GM23338 (cell line): Measurements from ENCODE around the gene CHRNA4. TPM values are rescaled to one million over a fixed set of nuclear protein-coding genes. Genes with fewer than 3 reads are reported as not detected.

Source experiments
- ATAC-seq: fragments of 200-7000 bp; cut with Tn5 transposase; 3 replicates; pipeline ENCODE4 v1.9.1; 2020
- DNase-seq: peaks from one replicate; pipeline ENCODE4 v3.0.0-alpha.2; 2015; ENCODE audit warnings: low spot score
- H2AFZ ChIP-seq: fragments of 200-600 bp; sonication (generic); 2 replicates; pipeline ENCODE4 v1.8.0; 2016; ENCODE audit warnings: antibody characterized with exemption, mild to moderate bottlenecking, moderate library complexity
- H3F3A ChIP-seq: fragments of 200-600 bp; sonication (generic); replicated peaks from 2 replicates; pipeline ENCODE4 v1.8.0; 2017; ENCODE audit warnings: antibody characterized with exemption, mixed run types, low read depth
- H3K27ac ChIP-seq: fragments of 200-600 bp; sonication (generic); 2 replicates; pipeline ENCODE4 v1.6.1; 2016; ENCODE audit warnings: low read depth
- H3K27me3 ChIP-seq: fragments of 200-600 bp; sonication (generic); 2 replicates; pipeline ENCODE4 v1.8.0; 2016; ENCODE audit warnings: mild to moderate bottlenecking, mixed run types, moderate library complexity; ENCODE audit not compliant: insufficient read depth
- H3K36me3 ChIP-seq: fragments of 200-600 bp; sonication (generic); 2 replicates; pipeline ENCODE4 v1.8.0; 2016; ENCODE audit warnings: mild to moderate bottlenecking; ENCODE audit not compliant: insufficient read depth
- H3K4me1 ChIP-seq: fragments of 200-600 bp; sonication (generic); 2 replicates; pipeline ENCODE4 v1.8.0; 2016; ENCODE audit warnings: mild to moderate bottlenecking, moderate library complexity; ENCODE audit not compliant: insufficient read depth
- H3K4me2 ChIP-seq: fragments of 200-600 bp; sonication (generic); 2 replicates; pipeline ENCODE4 v1.7.1; 2017; ENCODE audit warnings: mixed run types
- H3K4me3 ChIP-seq: fragments of 200-600 bp; sonication (generic); 2 replicates; pipeline ENCODE4 v1.6.1; 2016; ENCODE audit warnings: mixed run types
- H3K79me2 ChIP-seq: fragments of 200-600 bp; sonication (generic); replicated peaks from 2 replicates; pipeline ENCODE4 v1.8.0; 2017; ENCODE audit warnings: mild to moderate bottlenecking; ENCODE audit not compliant: insufficient read depth
- H3K9me2 ChIP-seq: fragments of 200-600 bp; sonication (generic); 2 replicates; pipeline ENCODE4 v1.8.0; 2017; ENCODE audit not compliant: insufficient read depth
- H4K20me1 ChIP-seq: fragments of 200-600 bp; sonication (generic); replicated peaks from 2 replicates; pipeline ENCODE4 v1.8.0; 2017; ENCODE audit warnings: mild to moderate bottlenecking; ENCODE audit not compliant: insufficient read depth
- H3K27ac Mint-ChIP-seq: 2 replicates; pipeline ENCODE4 v1.8.0; 2020; ENCODE audit warnings: inconsistent platforms, mild to moderate bottlenecking, moderate library complexity, mixed read lengths
- H3K27me3 Mint-ChIP-seq: 3 replicates; pipeline ENCODE4 v1.8.0; 2022; ENCODE audit warnings: low read depth, mild to moderate bottlenecking, moderate library complexity, mixed read lengths, inconsistent platforms; ENCODE audit not compliant: insufficient read depth, poor library complexity
- H3K36me3 Mint-ChIP-seq: 3 replicates; pipeline ENCODE4 v1.8.0; 2021; ENCODE audit warnings: low read depth, mild to moderate bottlenecking, inconsistent platforms, moderate library complexity, mixed read lengths
- H3K4me1 Mint-ChIP-seq: 3 replicates; pipeline ENCODE4 v1.8.0; 2020; ENCODE audit warnings: mild to moderate bottlenecking, inconsistent platforms, mixed read lengths
- H3K4me3 Mint-ChIP-seq: 3 replicates; pipeline ENCODE4 v1.8.0; 2021; ENCODE audit warnings: moderate library complexity, mild to moderate bottlenecking, inconsistent platforms, mixed read lengths
- H3K9me3 Mint-ChIP-seq: 3 replicates; pipeline ENCODE4 v1.8.0; 2020; ENCODE audit warnings: moderate library complexity, mild to moderate bottlenecking, inconsistent platforms, mixed read lengths
- EZH2 ChIP-seq: fragments of 200-600 bp; sonication (generic); IDR thresholded peaks from one replicate; pipeline ENCODE4 v1.8.0; 2017; ENCODE audit warnings: antibody characterized with exemption, mild to moderate bottlenecking, low read depth; ENCODE audit not compliant: unreplicated experiment
- JUNB ChIP-seq: IDR thresholded peaks from one replicate; pipeline ENCODE4 v1.6.1; 2016; ENCODE audit warnings: antibody characterized with exemption; ENCODE audit not compliant: unreplicated experiment
- STAT1 ChIP-seq: IDR thresholded peaks from one replicate; pipeline ENCODE4 v1.6.1; 2016; ENCODE audit warnings: antibody characterized with exemption; ENCODE audit not compliant: unreplicated experiment
- ZNF114 ChIP-seq: fragments of 250-450 bp; sonication (Bioruptor Pico); IDR thresholded peaks from 2 replicates; pipeline ENCODE4 v1.5.0; 2020; ENCODE audit warnings: mild to moderate bottlenecking, moderate library complexity
- ZNF331 ChIP-seq: fragments of 250-450 bp; sonication (Bioruptor Pico); IDR thresholded peaks from 2 replicates; pipeline ENCODE4 v1.5.0; 2020; ENCODE audit warnings: low read depth, mild to moderate bottlenecking, moderate library complexity
- ZNF462 ChIP-seq: fragments of 250-450 bp; sonication (Bioruptor Pico); IDR thresholded peaks from 2 replicates; pipeline ENCODE4 v1.5.0; 2020; ENCODE audit warnings: mild to moderate bottlenecking, moderate library complexity
- polyA plus RNA-seq: library from polyadenylated mRNA; unstranded; fragments of >200 nt; fragmentation: Nextera tagmentation; extraction: Ambion mirVana; gene quantifications from 2 replicates; pipeline ENCODE4 v1.2.1, GENCODE V29; 2016
- total RNA-seq: library from RNA; depleted of rRNA; stranded (reverse); fragments of >200 nt; shearing (Covaris generic); gene quantifications from 2 replicates; pipeline ENCODE4 v1.2.3, GENCODE V29; 2014

The CHRNA4 gene
- total and polyA plus RNA-seq, 2 experiments from 2014 or later, result 2.7 to 3.9 TPM

- Histone ChIP-seq H3K36me3 (no peaks in the 10 kb centered on the region), H3K4me3 (no peak overlapping the region), H3K4me2 (no peak overlapping the region), H3K9me2 (no peaks in the 10 kb centered on the region), H3K27ac (no peak overlapping the region), H3K79me2 (no peaks in the 10 kb centered on the region), H2AFZ (no peak overlapping the region), H3K27me3 (no peaks in the 10 kb centered on the region), H4K20me1 (no peaks in the 10 kb centered on the region), H3K4me1 (peaks cover 22% of the 10 kb centered on the region), H3F3A (no peaks in the 10 kb centered on the region)
- Mint-ChIP-seq H3K36me3 (no peaks in the 10 kb centered on the region), H3K4me3 (no peak overlapping the region), H3K27me3 (peaks cover 31% of the 10 kb centered on the region), H3K4me1 (peaks cover 21% of the 10 kb centered on the region), H3K27ac (no peak overlapping the region), H3K9me3 (no peaks in the 10 kb centered on the region)
- no peak for ATAC-seq
- peak; percentile 62 for DNase-seq
- TF ChIP-seq ZNF462 (no peak), ZNF331 (CRISPR knock-in tag) (no peak), ZNF114 (CRISPR knock-in tag) (no peak), JUNB (no peak)
Measured at GRCh38 chr20:63293871-63294535, 67.1 kb downstream of the CHRNA4 start.

DNA sequence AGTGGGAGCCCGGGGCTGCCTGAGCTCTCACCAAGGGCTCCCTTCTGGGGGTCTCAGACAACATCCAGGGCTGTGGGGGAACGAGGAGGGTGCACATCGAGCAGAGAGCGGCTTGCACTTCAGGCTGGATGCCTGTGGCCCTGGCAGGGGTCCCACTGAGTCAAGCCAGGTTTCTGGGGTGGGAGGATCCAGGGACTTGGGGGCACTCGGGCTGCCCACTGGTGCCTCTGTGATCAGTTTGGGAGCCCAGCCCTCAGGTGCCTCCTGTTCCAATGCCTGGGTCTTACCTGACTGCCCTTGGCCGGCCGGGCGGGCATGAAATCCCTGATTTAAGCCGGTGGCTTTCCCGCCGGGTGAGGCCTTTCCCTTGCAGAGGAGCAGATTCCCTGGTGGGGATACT is 67.7 kb downstream of the CHRNA4 start:
- H3K36me3 ChIP-seq, result no peaks in the 10 kb centered on the region
- no peak for DNase-seq
- Mint-ChIP-seq H3K27me3 (peaks cover 30% of the 10 kb centered on the region), H3K4me3 (no peak overlapping the region), H3K36me3 (peaks cover 3% of the 10 kb centered on the region; the same call in 2 of the 3 replicates), H3K9me3 (no peaks in the 10 kb centered on the region), H3K4me1 (peaks cover 21% of the 10 kb centered on the region), H3K27ac (no peak overlapping the region)
- H3K27me3 ChIP-seq, result no peaks in the 10 kb centered on the region
- H2AFZ ChIP-seq, result no peak overlapping the region
- H3K4me3 ChIP-seq, result no peak overlapping the region
- H3K79me2 ChIP-seq, result no peaks in the 10 kb centered on the region
- no peaks in the 10 kb centered on the region for H3K9me2 ChIP-seq
- H4K20me1 ChIP-seq, result no peaks in the 10 kb centered on the region
- no peak overlapping the region for H3K4me2 ChIP-seq
- ATAC-seq, result no peak
- no peaks in the 10 kb centered on the region for H3F3A ChIP-seq
- peaks cover 22% of the 10 kb centered on the region for H3K4me1 ChIP-seq
- no peak overlapping the region for H3K27ac ChIP-seq
- TF ChIP-seq STAT1 (no peak), EZH2 (no peak), ZNF462 (no peak)
